OCI-LY7 (cell line): ENCODE results near the gene HMCN1.
"Not testable (repeated sequence)": the region's sequence is repeated elsewhere in the genome, so short reads cannot be mapped to it uniquely, and the experiment has no call there.

ENCODE experiments used
- CTCF ChIP-seq: fragments of 200-600 bp; sonication (generic); conservative IDR thresholded peaks from 2 replicates; pipeline ENCODE4 v1.5.1; 2014; ENCODE audit warnings: mild to moderate bottlenecking, antibody characterized with exemption, low read length, moderate library complexity, mixed read lengths
- EZH2phosphoT487 ChIP-seq: fragments of 200-600 bp; sonication (generic); IDR thresholded peaks from 2 replicates; pipeline ENCODE4 v1.6.1; 2018; ENCODE audit warnings: low read depth, borderline replicate concordance, mild to moderate bottlenecking, mixed run types, antibody characterized with exemption, low read length, moderate library complexity, mixed read lengths

GRCh38 chr1:185794495-185794894 is 60.3 kb downstream of the HMCN1 start:
- TF ChIP-seq CTCF, EZH2phosphoT487: not testable (repeated sequence)
